LNCaP clone FGC (cell line): Measurements from ENCODE around the gene NGEF.

Experiments used
- DNase-seq: peaks from one replicate; pipeline ENCODE4 v3.0.0-alpha.2; 2011; ENCODE audit warnings: low read depth
- H3K4me3 ChIP-seq: 2 replicates; pipeline ENCODE4 v1.5.1; 2011; ENCODE audit warnings: mild to moderate bottlenecking, low read depth, low read length, control low read depth
- CTCF ChIP-seq: IDR thresholded peaks from 2 replicates; pipeline ENCODE4 v1.5.1; 2012; ENCODE audit warnings: mild to moderate bottlenecking; ENCODE audit not compliant: control insufficient read depth, insufficient read depth; ENCODE audit errors: extremely low read depth

Gene NGEF

DNA sequence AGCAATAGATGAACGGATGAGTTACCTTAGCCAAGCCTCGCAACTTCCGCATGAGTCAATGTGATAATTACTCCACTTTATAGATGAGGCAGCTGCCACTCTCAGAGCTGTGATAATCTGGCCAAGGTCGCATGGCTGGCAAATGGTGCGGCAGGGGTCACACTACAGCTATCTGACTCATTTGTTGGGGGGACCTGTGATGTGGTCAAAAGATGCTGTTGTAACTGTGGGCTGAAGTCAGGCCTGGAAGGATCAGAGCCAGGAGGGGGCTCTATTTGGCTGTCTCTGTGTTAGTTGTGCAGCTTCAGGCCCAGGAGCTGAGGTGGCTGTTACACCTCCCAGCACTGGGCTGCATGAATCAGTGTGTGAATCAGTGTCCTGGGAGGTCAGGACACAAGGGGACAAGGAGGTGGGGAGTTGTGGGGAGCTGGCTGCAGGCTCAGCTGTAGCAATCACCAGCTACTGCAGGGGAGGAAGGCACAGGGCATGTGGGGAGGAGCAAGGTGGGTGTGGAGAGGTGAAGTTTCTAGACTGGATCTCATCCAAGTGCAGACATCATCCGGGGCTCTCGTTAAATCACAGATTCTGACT lies 33.1 kb downstream of the NGEF start:
- DNase-seq, result no peak
- no peak for TF ChIP-seq CTCF
- H3K4me3 ChIP-seq, result no peak overlapping the region

DNA sequence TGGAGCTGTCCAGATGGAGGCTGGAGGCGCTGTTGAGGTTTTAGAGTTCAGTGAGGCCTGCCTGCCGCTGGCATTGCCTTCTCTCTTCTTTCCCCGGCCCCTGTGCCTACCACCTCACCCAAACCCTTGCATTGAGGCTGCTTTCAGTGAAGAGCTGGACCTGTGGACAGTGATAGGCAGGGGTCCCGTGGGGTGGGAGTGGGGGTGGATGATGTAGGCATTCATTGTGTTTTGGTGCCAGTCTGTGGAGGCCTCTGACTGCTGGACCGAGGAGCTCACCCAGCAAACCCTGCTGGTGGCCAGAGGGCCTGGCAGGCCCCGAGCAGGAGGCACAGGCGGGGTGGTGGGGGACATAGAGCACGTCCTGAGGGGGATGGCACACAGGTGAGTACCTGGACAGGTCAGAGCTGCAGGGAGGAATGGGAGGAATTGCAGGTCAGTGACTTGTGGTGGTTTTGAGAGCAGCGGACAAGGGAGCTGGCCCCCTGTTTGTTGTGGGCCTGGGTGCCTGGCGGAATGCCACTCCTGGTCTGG lies 35.6 kb downstream of the NGEF start:
- H3K4me3 ChIP-seq, result no peak overlapping the region
- DNase-seq, result no peak
- TF ChIP-seq CTCF, result no peak

- no peak for DNase-seq
- no peak for TF ChIP-seq CTCF
- H3K4me3 ChIP-seq, result no peak overlapping the region
Measured at GRCh38 chr2:232976666-232977437, 36.2 kb downstream of the NGEF start.

- H3K4me3 ChIP-seq, result no peak overlapping the region
- TF ChIP-seq CTCF, result no peak
- DNase-seq, result no peak
Measured at GRCh38 chr2:232976176-232976575, 36.9 kb downstream of the NGEF start.

DNA sequence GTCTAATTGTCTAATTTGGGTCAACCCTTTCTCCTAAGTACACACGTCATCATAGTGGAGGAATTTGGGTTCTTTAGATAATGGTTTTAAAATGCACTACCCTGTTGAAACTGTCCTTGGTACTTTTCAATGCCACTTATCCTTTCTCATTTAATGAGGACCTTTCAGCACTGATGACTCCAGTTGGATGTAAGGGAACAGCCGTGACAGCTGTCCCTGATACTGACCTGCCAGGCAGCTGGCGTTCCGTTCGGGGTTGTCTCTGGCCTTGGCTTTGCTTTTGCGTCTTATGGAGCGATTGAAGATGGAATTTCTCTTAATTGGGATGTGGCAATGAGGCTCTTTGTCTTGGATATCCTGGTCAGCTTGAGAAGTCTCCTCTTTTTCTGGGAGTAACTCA lies 38.7 kb downstream of the NGEF start:
- TF ChIP-seq CTCF, result no peak
- no peak overlapping the region for H3K4me3 ChIP-seq
- DNase-seq, result no peak

GRCh38 chr2:232973796-232974195 lies 39.3 kb downstream of the NGEF start:
- TF ChIP-seq CTCF, result no peak
- no peak overlapping the region for H3K4me3 ChIP-seq
- no peak for DNase-seq
